GM10248 (cell line): ENCODE results near the gene BCL2.

ENCODE experiments used
- CTCF ChIA-PET: fragments of 300-600 bp; sonication (Branson Sonifier 250); formaldehyde crosslinking; extraction: SDS; loops from one replicate; lab custom pipeline; 2021; ENCODE audit warnings: antibody characterized with exemption; lab: Yijun Ruan, JAX
- POLR2A ChIA-PET: fragments of 350-650 bp; sonication (Branson Sonifier 250); formaldehyde crosslinking; extraction: SDS; loops from one replicate; lab custom pipeline; 2020; ENCODE audit warnings: antibody characterized with exemption; lab: Yijun Ruan, JAX
- DNase-seq: peaks from one replicate; pipeline ENCODE4 v3.0.0; 2012; ENCODE audit errors: extremely low spot score
- CTCF ChIP-seq: IDR thresholded peaks from 2 replicates; pipeline ENCODE4 v1.5.1; 2012; ENCODE audit warnings: mild to moderate bottlenecking, low read depth; ENCODE audit errors: extremely low read depth, missing control alignments, control extremely low read depth

BCL2 gene

GRCh38 chr18:63089041-63089440 lies 230.5 kb downstream of the BCL2 start:
- no peak for TF ChIP-seq CTCF
- DNase-seq = no peak
- CTCF ChIA-PET = interaction anchor here (1.8 kb wide), 1 partner anchor 11 kb away, joined by 5 read pairs; no protein-coding TSS in a partner anchor
- POLR2A ChIA-PET = no interaction called here

GRCh38 chr18:63088262-63088661 lies 231.3 kb downstream of the BCL2 start:
- CTCF ChIA-PET = interaction anchor here (1.0 to 1.8 kb wide), 2 partner anchors 8 to 10 kb away, joined by 3 to 5 read pairs; no protein-coding TSS in a partner anchor
- DNase-seq = no peak
- POLR2A ChIA-PET = no interaction called here
- no peak for TF ChIP-seq CTCF

GRCh38 chr18:63087421-63088230 lies 231.9 kb downstream of the BCL2 start:
- ChIA-PET CTCF (interaction anchor here (1.0 to 1.8 kb wide), 2 partner anchors 9 kb away, joined by 3 to 5 read pairs; no protein-coding TSS in a partner anchor), POLR2A (no interaction called here)
- no peak for DNase-seq
- TF ChIP-seq CTCF = no peak

- no peak for DNase-seq
- ChIA-PET POLR2A (no interaction called here), CTCF (interaction anchor here (0.6 to 1.6 kb wide), 5 partner anchors 10 to 237 kb away, joined by 3 to 8 read pairs (median 3); no protein-coding TSS in a partner anchor)
- no peak for TF ChIP-seq CTCF
Measured at GRCh38 chr18:63085611-63086010, 234.0 kb downstream of the BCL2 start.

- no peak for DNase-seq
- no peak for TF ChIP-seq CTCF
- ChIA-PET CTCF (interaction anchor here (1.2 kb wide), 2 partner anchors 11 to 71 kb away, joined by 3 read pairs; no protein-coding TSS in a partner anchor), POLR2A (no interaction called here)
Measured at GRCh38 chr18:63084219-63084618, 235.3 kb downstream of the BCL2 start.

- TF ChIP-seq CTCF = no peak
- CTCF ChIA-PET = no interaction called here
- POLR2A ChIA-PET = no interaction called here
- no peak for DNase-seq
Measured at GRCh38 chr18:63083555-63083954, 236.0 kb downstream of the BCL2 start.
